Naive thymus-derived CD4-positive, alpha-beta T cell (primary cell): ENCODE measurements around the gene PAXX. TPM values are rescaled to one million over a fixed set of nuclear protein-coding genes. Genes with fewer than 3 reads are reported as not detected.
A peak's percentile ranks its signal among the peaks of the same experiment; 100 is the strongest.

Experiments
- ATAC-seq: fragments of 150-1000 bp; cut with Tn5 transposase; 2 replicates; pipeline ENCODE4 v1.10.0; 2021; ENCODE audit warnings: mild to moderate bottlenecking, moderate library complexity
- CTCF ChIA-PET: fragments of 350-600 bp; sonication (Branson Sonifier 250); formaldehyde crosslinking; loops from one replicate; lab custom pipeline; 2021; ENCODE audit warnings: antibody characterized with exemption; lab: Charles Lee
- POLR2A ChIA-PET: fragments of 350-600 bp; sonication (Branson Sonifier 250); formaldehyde crosslinking; loops from one replicate; lab custom pipeline; 2021; ENCODE audit warnings: antibody characterized with exemption, inconsistent platforms; lab: Charles Lee
- DNase-seq, 9 donors: peaks; one replicate each; pipeline versions ENCODE4 v3.0.0 to v3.0.0-alpha.2; 2020 to 2022; ENCODE audit warnings: mixed read lengths in 1 of 9
- H3K27ac ChIP-seq: one replicate; pipeline ENCODE4 v1.7.0; 2013; ENCODE audit warnings: mild to moderate bottlenecking, low read depth, low read length, moderate library complexity
- H3K27me3 ChIP-seq, 2 donors: one replicate each; pipeline ENCODE4 v1.7.0; 2013; ENCODE audit warnings: low read length in 2 of 2, mild to moderate bottlenecking in 2 of 2, moderate library complexity in 2 of 2; ENCODE audit not compliant: control insufficient read depth in 2 of 2, insufficient read depth in 2 of 2
- H3K36me3 ChIP-seq, 3 experiments: 1 replicate in 2 of 3; 2 replicates in 1 of 3; pipeline ENCODE4 v1.7.0; 2013; ENCODE audit warnings: low read length in 3 of 3, mild to moderate bottlenecking in 3 of 3, moderate library complexity in 1 of 3; ENCODE audit not compliant: insufficient read depth in 3 of 3, control insufficient read depth in 2 of 3
- H3K4me1 ChIP-seq, 2 donors: one replicate each; pipeline ENCODE4 v1.7.0; 2013; ENCODE audit warnings: low read length in 2 of 2, mild to moderate bottlenecking in 2 of 2, moderate library complexity in 1 of 2; ENCODE audit not compliant: control insufficient read depth in 2 of 2, insufficient read depth in 2 of 2
- H3K4me3 ChIP-seq: 2 replicates; pipeline ENCODE4 v1.7.0; 2013; ENCODE audit warnings: mild to moderate bottlenecking, low read length
- H3K9me3 ChIP-seq, 3 experiments: 1 replicate in 2 of 3; 2 replicates in 1 of 3; pipeline ENCODE4 v1.7.0; 2013; ENCODE audit warnings: low read length in 3 of 3; ENCODE audit not compliant: control insufficient read depth in 2 of 3
- H3K27ac Mint-ChIP-seq, 9 donors: one replicate each; pipeline ENCODE4 v1.8.0; 2020 to 2022; ENCODE audit warnings: mixed read lengths in 9 of 9, mild to moderate bottlenecking in 8 of 9, moderate library complexity in 5 of 9, inconsistent platforms in 2 of 9
- H3K27me3 Mint-ChIP-seq, 5 donors: one replicate each; pipeline ENCODE4 v1.8.0; 2021 to 2022; ENCODE audit warnings: mixed read lengths in 5 of 5, mild to moderate bottlenecking in 1 of 5
- H3K36me3 Mint-ChIP-seq, 5 donors: one replicate each; pipeline ENCODE4 v1.8.0; 2020 to 2022; ENCODE audit warnings: mixed read lengths in 5 of 5, mild to moderate bottlenecking in 3 of 5, inconsistent platforms in 1 of 5
- H3K4me1 Mint-ChIP-seq, 7 donors: one replicate each; pipeline ENCODE4 v1.8.0; 2020 to 2022; ENCODE audit warnings: mixed read lengths in 7 of 7, mild to moderate bottlenecking in 3 of 7, inconsistent platforms in 1 of 7
- H3K4me3 Mint-ChIP-seq, 10 donors: one replicate each; pipeline ENCODE4 v1.8.0; 2020 to 2022; ENCODE audit warnings: mild to moderate bottlenecking in 10 of 10, mixed read lengths in 10 of 10, moderate library complexity in 6 of 10, inconsistent platforms in 2 of 10
- H3K9me3 Mint-ChIP-seq, 11 donors: one replicate each; pipeline ENCODE4 v1.8.0; 2020 to 2022; ENCODE audit warnings: mixed read lengths in 11 of 11, mild to moderate bottlenecking in 4 of 11, inconsistent platforms in 1 of 11, moderate library complexity in 1 of 11
- intact Hi-C, 2 donors: fragments of 100-400 bp; cut with micrococcal nuclease; formaldehyde crosslinking; loops; one replicate each; pipeline ENCODE4 v1.15.1; 2023
- polyA plus RNA-seq, 2 donors: library from polyadenylated mRNA; unstranded; fragments of 300-500 nt; fragmentation: Illumina TruSeq; gene quantifications; one replicate each; pipeline ENCODE4 v1.2.3, GENCODE V29; 2021
- total RNA-seq, 6 experiments: library from RNA in 5 of 6; stranded (reverse) in 5 of 6; gene quantifications; 1 replicate in 5 of 6; 2 replicates in 1 of 6; pipeline ENCODE4 v1.2.3 and lab custom pipeline; 2021 to 2026

The PAXX gene
- total and polyA plus RNA-seq, 7 experiments from 2014 or later = 49.3 to 78.2 (median 66.0) TPM

DNA sequence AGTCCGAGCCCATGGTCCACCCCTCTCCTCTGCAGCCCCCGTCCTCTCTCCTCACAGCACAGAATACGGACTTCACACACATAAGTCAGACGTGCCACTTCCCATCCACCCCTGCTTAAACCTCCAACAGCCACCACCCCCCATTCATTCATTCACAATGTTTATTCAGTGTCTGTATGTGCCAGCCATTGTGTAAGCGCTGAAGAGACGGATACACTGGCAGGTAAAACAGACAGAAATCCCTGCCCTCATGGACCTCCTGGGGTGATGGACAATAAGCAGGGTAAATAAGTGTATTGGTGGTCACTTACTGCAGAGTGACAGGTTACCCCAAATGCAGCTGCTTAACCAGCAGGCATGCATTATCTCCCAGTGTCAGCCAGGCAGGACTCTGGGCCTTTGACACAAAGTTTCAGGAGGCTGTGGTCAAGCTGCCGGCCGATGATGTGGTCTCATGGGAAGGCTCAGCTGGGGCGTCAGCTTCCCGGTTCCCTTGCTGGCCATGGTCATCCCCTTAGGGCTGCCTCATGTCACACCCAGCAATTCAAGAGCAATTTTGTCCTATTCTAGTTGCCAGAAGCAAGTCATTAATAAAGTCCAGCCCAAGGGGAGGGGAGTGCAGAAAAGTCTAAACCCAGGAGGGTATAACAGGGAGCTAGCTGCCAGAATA is 1.8 kb upstream of the PAXX start:
- intact Hi-C loops = loop anchor here in 1 of 2 donors (5.0 kb wide), 2 partner anchors 38 to 432 kb away; partner anchors contain the start of genes EXD3, LCN12 and NOXA1
- Mint-ChIP-seq H3K36me3 (peaks cover 0 to 7% (median 0%) of the 10 kb centered on the region in 5 donors), H3K27me3 (peaks cover 5 to 30% (median 10%) of the 10 kb centered on the region in 5 donors), H3K4me3 (peak overlapping the region; percentile 31 to 90 (median 85)), H3K4me1 (peaks cover 0 to 21% (median 12%) of the 10 kb centered on the region in 7 donors), H3K9me3 (peaks cover 0 to 1% (median 0%) of the 10 kb centered on the region in 11 donors), H3K27ac (peak overlapping the region in 6 of 9 donors; percentile 11 to 79 (median 64))
- CTCF ChIA-PET = no interaction called here
- Histone ChIP-seq H3K9me3 (no peaks in the 10 kb centered on the region), H3K4me3 (no peak overlapping the region), H3K4me1 (peaks cover 7 to 12% of the 10 kb centered on the region in 2 donors), H3K27ac (no peak overlapping the region), H3K27me3 (no peaks in the 10 kb centered on the region), H3K36me3 (peaks cover 0 to 9% (median 0%) of the 10 kb centered on the region in 3 experiments)
- POLR2A ChIA-PET = no interaction called here
- ATAC-seq (no peak), DNase-seq (no peak)

DNA sequence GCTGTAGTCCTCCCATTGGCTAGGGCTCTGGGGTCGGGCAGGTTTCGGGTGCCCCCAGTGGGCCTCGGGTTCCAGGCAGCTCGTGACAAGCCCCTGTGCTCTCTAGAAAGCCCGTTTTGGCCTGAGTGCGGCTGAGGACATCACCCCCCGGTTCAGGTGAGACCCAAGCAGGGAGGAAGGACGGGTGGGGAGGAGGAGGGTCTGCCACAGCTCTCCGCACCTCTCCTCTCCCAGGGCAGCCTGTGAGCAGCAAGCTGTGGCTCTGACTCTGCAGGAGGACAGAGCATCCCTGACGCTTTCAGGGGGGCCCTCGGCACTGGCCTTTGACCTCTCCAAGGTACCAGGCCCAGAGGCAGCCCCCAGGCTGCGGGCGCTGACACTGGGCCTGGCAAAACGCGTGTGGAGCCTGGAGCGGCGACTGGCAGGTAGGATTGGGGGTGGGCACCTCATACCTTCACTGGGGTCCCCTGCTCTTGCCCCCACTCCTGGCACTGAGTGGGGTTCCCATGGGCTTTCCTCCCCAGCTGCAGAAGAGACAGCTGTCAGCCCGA is 672 bp downstream of the PAXX start:
- ChIA-PET POLR2A (interaction anchor here (0.6 to 2.3 kb wide), 6 partner anchors 18 to 202 kb away, joined by 3 to 6 read pairs (median 4); partner anchors contain the start of genes C8G, FBXW5, MAN1B1 and TMEM141), CTCF (interaction anchor here (0.6 to 2.5 kb wide), 5 partner anchors 12 to 597 kb away, joined by 3 to 8 read pairs (median 3); partner anchors contain the start of gene FUT7)
- peaks cover 0 to 7% (median 0%) of the 10 kb centered on the region in 5 donors for H3K36me3 Mint-ChIP-seq
- intact Hi-C loops = loop anchor here (1.0 to 5.0 kb wide), 16 partner anchors 15 to 510 kb away; partner anchors contain the start of genes ABCA2 (in 1 of the 2), EXD3 (in 1 of the 2), FBXW5 (in 1 of the 2) and LCN12 (in 1 of the 2)
- H3K4me3 Mint-ChIP-seq = peak overlapping the region; percentile 76 to 90 (median 86)
- peaks cover 5 to 29% (median 20%) of the 10 kb centered on the region in 7 donors for H3K4me1 Mint-ChIP-seq
- Histone ChIP-seq H3K36me3 (peaks cover 0 to 9% (median 0%) of the 10 kb centered on the region in 3 experiments), H3K4me3 (peak overlapping the region; percentile 74), H3K27ac (peak overlapping the region; percentile 81), H3K9me3 (no peaks in the 10 kb centered on the region), H3K4me1 (peaks cover 17 to 30% of the 10 kb centered on the region in 2 donors), H3K27me3 (no peaks in the 10 kb centered on the region)
- H3K27ac Mint-ChIP-seq = peak overlapping the region; percentile 48 to 89 (median 79)
- H3K9me3 Mint-ChIP-seq = peaks cover 0 to 1% (median 0%) of the 10 kb centered on the region in 11 donors
- ATAC-seq = no peak
- DNase-seq = no peak
- H3K27me3 Mint-ChIP-seq = peaks cover 2 to 19% (median 6%) of the 10 kb centered on the region in 5 donors

DNA sequence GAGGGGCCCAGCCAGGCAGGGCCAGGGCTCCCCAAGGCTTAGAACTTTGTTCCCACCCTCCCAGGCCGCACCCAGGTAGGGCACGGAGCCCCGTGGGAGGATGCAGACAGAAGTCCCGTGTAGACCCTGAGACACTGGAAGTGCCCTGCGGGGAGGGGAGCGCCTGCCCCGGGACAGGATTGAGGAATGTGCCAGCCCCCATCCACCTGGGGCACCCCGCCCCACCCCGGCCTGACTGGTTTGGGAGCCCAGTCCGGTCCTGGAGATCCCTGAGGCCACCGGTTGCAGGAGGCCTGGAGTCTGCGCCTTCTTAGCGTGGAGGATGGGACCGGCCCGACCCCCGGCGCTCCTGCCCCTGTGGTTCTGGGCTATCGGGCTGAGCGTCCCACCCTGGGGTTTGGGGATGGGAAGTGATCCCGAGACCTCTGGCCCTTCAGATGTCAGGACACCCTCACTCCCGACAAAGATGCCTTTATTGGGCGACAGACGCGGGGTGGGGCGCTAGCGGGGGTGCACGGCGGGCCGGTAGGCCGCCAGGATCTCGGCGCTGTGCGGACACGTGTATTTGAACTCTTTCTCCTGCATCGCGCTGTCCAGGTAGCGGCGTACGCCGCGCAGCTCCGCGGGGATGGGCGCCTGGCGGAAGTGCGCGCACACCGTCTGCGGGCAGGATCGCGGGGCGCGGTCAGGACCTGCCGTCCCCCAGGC is 2.1 kb downstream of the PAXX start:
- peaks cover 0 to 16% (median 5%) of the 10 kb centered on the region in 5 donors for H3K27me3 Mint-ChIP-seq
- H3K4me1 ChIP-seq = peaks cover 17 to 44% of the 10 kb centered on the region in 2 donors
- POLR2A ChIA-PET = interaction anchor here (0.8 to 1.0 kb wide), 2 partner anchors 203 to 266 kb away, joined by 3 read pairs; partner anchors contain the start of gene TMEM141
- no peaks in the 10 kb centered on the region for H3K27me3 ChIP-seq
- peaks cover 0 to 7% (median 0%) of the 10 kb centered on the region in 5 donors for H3K36me3 Mint-ChIP-seq
- H3K4me3 ChIP-seq = no peak overlapping the region
- intact Hi-C loops = loop anchor here in 1 of 2 donors (5.0 kb wide), 2 partner anchors 42 to 428 kb away; partner anchors contain the start of genes EXD3, LCN12 and NOXA1
- H3K4me1 Mint-ChIP-seq = peaks cover 10 to 39% (median 25%) of the 10 kb centered on the region in 7 donors
- H3K27ac ChIP-seq = no peak overlapping the region
- peaks cover 0 to 9% (median 0%) of the 10 kb centered on the region in 3 experiments for H3K36me3 ChIP-seq
- peak overlapping the region in 4 of 10 donors; percentile 38 to 89 (median 84) for H3K4me3 Mint-ChIP-seq
- no peaks in the 10 kb centered on the region for H3K9me3 ChIP-seq
- no peak for DNase-seq
- no peak for ATAC-seq
- no peak overlapping the region for H3K27ac Mint-ChIP-seq
- CTCF ChIA-PET = no interaction called here
- no peaks in the 10 kb centered on the region for H3K9me3 Mint-ChIP-seq

DNA sequence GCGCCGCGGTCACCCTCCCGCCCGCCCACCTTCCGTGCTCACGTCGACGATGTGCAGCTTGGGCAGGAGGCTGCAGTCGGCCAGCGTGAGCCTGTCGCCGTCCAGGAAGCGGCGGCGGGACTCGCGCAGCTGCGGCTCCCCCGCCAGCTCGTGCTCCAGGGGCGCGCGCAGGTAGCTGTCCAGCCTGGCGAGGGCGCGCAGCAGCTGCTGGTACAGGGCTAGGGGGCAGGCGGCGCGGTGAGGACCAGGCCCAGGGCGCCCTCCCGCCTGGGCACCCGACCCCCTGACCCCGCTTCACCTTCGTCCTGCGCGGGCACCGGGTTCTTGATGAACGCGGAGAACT is 2.6 kb downstream of the PAXX start:
- Mint-ChIP-seq H3K27ac (no peak overlapping the region), H3K36me3 (peaks cover 0 to 7% (median 0%) of the 10 kb centered on the region in 5 donors), H3K27me3 (peaks cover 0 to 13% (median 5%) of the 10 kb centered on the region in 5 donors), H3K4me3 (no peak overlapping the region), H3K9me3 (no peaks in the 10 kb centered on the region), H3K4me1 (peaks cover 10 to 40% (median 25%) of the 10 kb centered on the region in 7 donors)
- Histone ChIP-seq H3K9me3 (no peaks in the 10 kb centered on the region), H3K36me3 (peaks cover 0 to 9% (median 0%) of the 10 kb centered on the region in 3 experiments), H3K27ac (no peak overlapping the region), H3K4me3 (no peak overlapping the region), H3K27me3 (no peaks in the 10 kb centered on the region), H3K4me1 (peaks cover 17 to 48% of the 10 kb centered on the region in 2 donors)
- DNase-seq (no peak), ATAC-seq (no peak)
- POLR2A ChIA-PET = no interaction called here
- CTCF ChIA-PET = no interaction called here
- intact Hi-C loops = loop anchor here in 1 of 2 donors (5.0 kb wide), 2 partner anchors 43 to 427 kb away; partner anchors contain the start of genes EXD3, LCN12 and NOXA1

GRCh38 chr9:136995362-136995761 is 3.1 kb downstream of the PAXX start:
- DNase-seq = no peak
- intact Hi-C loops = no loop called here
- H3K27ac ChIP-seq = no peak overlapping the region
- POLR2A ChIA-PET = interaction anchor here (0.6 kb wide), 2 partner anchors 57 to 113 kb away, joined by 3 read pairs; no protein-coding TSS in a partner anchor
- Mint-ChIP-seq H3K9me3 (no peaks in the 10 kb centered on the region), H3K4me1 (peaks cover 10 to 44% (median 29%) of the 10 kb centered on the region in 7 donors), H3K27ac (no peak overlapping the region), H3K36me3 (peaks cover 0 to 7% (median 0%) of the 10 kb centered on the region in 5 donors), H3K27me3 (peaks cover 0 to 9% (median 5%) of the 10 kb centered on the region in 5 donors), H3K4me3 (no peak overlapping the region)
- ATAC-seq = no peak
- H3K9me3 ChIP-seq = no peaks in the 10 kb centered on the region
- peaks cover 17 to 53% of the 10 kb centered on the region in 2 donors for H3K4me1 ChIP-seq
- H3K27me3 ChIP-seq = no peaks in the 10 kb centered on the region
- CTCF ChIA-PET = interaction anchor here (1.3 kb wide), 1 partner anchor 34 kb away, joined by 3 read pairs; no protein-coding TSS in a partner anchor
- H3K36me3 ChIP-seq = peaks cover 0 to 9% (median 0%) of the 10 kb centered on the region in 3 experiments
- H3K4me3 ChIP-seq = no peak overlapping the region
